A375 (cell line): Measurements from ENCODE around the gene CTSG. TPM values are rescaled to one million over a fixed set of nuclear protein-coding genes. Genes with fewer than 3 reads are reported as not detected.

Experiments
- total RNA-seq: library from RNA; depleted of rRNA; stranded (reverse); fragments of >200 nt; shearing (Covaris generic); gene quantifications from 2 replicates; pipeline ENCODE4 v1.2.3, GENCODE V29; 2014; rRNA removed

CTSG gene
- total RNA-seq: not detected in 2 replicates

DNA sequence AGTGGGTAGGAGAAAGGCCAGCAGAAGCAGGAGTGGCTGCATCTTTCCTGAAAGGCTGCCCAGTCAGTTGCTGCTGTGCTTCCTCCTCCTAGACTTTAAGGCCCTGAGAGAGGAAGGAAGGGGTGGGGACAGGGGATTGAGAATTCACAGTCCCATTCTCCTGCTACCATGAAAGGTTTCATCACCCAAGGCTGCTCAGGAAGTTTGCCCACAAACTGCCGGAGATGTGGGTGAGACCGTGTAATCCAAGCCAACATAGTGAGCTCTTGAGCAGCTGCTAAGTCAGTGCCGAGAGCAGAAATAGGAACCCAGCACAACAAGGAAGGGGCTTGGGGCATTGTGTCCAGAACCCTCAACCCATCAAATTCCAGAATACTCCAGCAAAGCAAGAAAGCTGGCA lies at the start of gene CTSG:
TSS of gene CTSG (minus strand) at position 69 of the 400 bp plus-strand sequence. CDS start at position 42, 27 bp downstream.

DNA sequence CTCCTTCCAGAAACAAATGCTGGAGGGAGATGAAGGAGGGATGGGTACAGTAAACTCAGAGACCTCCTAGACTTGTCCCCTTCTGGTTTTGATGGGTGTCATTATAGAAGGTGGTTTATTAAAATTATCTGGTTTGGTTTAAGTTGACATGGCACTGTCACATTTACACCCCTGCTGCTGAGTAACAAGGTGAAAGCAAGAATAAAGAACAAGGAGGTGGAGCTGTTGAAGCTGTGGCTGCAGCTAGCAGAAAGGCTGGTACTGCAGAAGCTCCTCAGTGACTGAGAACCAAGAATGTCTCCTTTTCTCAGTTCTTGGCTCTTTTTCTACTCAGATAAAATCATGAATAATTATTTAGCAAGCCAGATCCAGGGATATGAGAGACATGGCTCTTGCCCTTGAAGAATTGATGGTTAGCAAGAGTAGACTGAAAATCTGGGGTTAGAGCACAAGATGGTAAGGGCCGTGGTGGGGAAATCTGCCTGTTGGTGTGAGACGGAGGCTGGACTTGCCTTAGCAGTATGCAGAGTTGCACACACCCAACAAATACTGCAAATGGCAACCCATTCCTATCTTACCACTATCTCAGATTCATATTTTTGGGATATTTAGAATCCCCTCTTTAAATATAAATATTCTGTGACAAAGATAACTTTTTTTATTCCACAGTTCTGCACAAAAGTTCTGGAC lies 33.8 kb upstream of the CTSG start, which contains the start of gene GZMH:
TSS of gene GZMH (minus strand) at position 31 of the 690 bp plus-strand sequence. CDS start 72 bp downstream, outside the sequence.

Other genes with a start within 250 kb of the CTSG start
- not detected in 2 replicates for gene ADCY4, start 241.2 kb downstream of the CTSG start, total RNA-seq
- gene RIPK3, start 236.3 kb downstream of the CTSG start, total RNA-seq: not detected in 2 replicates
- gene NFATC4, start 208.1 kb downstream of the CTSG start, total RNA-seq: 8.6 and 12.2 TPM in 2 replicates
- gene NYNRIN, start 177.2 kb downstream of the CTSG start, total RNA-seq: 0.23 and 0.37 TPM in 2 replicates
- 0.75 and 0.96 TPM in 2 replicates for gene CBLN3, start 146.6 kb downstream of the CTSG start, total RNA-seq
- gene KHNYN, start 146.3 kb downstream of the CTSG start, total RNA-seq: 52.5 and 52.6 TPM in 2 replicates
- gene SDR39U1, start 133.5 kb downstream of the CTSG start, total RNA-seq: 21.4 and 22.5 TPM in 2 replicates
- not detected in 2 replicates for gene CMA1, start 68.0 kb downstream of the CTSG start, total RNA-seq
- gene GZMH, start 33.4 kb upstream of the CTSG start, total RNA-seq: not detected in 2 replicates
- gene GZMB, start 57.9 kb upstream of the CTSG start, total RNA-seq: not detected in 2 replicates